HG03439 (cell line): ENCODE measurements around the gene LRBA.
"Not testable (repeated sequence)": the region's sequence is repeated elsewhere in the genome, so short reads cannot be mapped to it uniquely, and the experiment has no call there.

Source experiments
- ATAC-seq: cut with Tn5 transposase; IDR thresholded peaks from one replicate; pipeline ENCODE4 v1.9.1; 2021; ENCODE audit warnings: mild to moderate bottlenecking, moderate library complexity; ENCODE audit not compliant: unreplicated experiment

LRBA gene

DNA sequence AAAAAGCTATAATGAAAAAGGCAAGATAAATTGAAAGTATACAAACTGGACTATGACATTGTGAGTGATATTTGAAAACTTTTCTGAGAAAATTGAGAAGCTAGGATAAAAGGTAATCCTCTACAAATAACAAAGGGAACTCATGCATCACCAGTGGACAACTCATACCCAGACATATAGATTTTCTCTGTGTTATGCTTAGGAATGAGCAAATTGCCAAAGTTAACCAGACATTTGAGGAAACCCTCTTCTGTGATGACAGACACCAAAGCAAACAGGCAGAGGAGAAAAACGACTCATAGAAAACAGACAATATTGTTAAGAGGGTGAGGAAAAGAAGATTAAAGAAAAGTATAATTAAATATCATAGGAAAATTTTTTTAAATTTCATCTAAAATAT lies 246.6 kb downstream of the LRBA start:
- ATAC-seq: no peak

DNA sequence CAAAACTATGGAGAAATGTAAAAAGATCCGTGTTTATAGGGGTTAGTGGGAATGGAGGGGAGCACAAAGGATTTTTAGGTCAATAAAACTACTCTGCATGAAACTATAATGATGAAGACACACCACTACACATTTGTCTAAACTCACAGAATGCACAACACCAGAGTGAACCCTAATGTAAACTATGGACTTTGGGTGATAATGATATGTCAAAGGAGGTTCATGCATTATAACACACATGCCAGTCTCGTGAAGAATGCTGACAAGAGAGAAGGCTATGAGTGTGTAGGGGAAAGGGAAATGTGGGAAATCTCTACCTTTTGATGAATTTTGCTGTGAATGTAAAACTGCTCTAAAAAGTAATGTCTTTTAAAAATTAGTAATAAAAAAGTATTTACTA lies 249.9 kb downstream of the LRBA start:
- ATAC-seq: no peak

DNA sequence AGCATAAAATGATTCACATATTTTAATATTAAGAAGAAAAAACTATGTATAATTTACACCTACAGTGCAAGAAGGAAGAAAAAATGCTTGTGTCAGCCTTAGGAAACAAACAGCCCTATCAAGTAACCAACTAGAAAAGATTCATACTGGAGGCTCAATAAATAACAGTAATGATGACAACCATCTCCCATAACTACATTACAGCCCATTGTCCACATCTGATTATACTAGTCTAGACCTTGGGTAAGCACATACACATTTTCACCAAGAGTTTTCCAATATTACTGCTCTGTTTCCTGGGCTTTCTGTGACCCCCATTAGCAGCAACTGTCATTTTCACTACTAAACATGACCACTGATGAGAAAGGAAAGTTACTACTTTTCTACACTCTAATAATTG lies 263.4 kb downstream of the LRBA start:
- ATAC-seq: no peak

DNA sequence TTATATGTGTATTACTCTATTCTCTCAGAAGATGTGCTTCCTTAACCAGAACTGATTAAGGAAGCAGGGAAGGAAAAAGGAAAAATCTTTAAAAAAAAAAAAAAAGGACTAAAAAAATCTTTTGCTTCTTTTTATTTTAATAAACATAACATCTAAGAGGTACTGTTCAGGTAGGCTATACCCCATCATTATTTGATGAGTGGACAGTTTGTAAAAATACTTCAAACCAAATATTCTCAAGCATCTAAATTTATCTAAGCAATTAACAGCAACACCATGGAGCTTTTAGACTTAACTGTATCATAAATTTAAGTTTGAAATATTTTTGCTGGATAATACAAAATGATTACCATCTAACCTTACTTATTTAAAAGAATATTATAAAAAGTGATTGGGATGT lies 264.3 kb downstream of the LRBA start:
- no peak for ATAC-seq

DNA sequence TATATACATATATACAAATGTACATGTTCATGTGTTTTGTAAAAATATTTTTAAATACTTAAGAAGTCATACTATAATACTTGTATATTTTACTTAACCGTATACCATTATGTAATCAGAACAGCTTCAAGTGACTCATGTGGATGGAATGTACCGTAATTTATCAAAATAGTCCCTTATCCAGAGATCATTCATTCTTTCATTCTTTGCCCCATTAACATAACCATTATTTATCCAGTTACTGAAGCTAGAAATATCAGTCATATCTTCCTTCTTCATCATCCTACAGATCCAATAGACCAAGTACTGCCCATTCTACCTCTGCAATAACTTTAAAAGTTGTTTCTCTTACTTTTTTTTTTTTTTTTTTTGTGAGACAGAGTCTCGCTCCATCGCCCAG lies 268.9 kb downstream of the LRBA start:
- no peak for ATAC-seq

DNA sequence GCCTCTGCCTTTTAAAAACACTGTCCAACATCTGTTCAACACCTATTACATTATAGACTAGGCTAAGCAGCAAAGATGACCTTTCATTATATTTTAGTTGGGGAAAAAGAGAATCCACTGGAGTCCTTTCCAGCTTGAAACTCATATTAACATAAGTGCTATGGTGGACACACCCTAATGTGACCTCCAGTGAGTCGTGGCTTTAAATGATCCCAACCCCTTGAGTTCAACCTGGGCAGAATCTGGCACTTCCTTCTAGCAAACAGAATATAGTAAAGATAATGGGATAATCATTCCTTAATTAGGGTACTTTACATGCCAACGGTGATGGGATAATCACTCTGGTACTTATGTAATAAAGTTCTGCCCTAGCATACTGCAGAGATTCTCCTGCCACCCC lies 270.5 kb downstream of the LRBA start:
- no peak for ATAC-seq

DNA sequence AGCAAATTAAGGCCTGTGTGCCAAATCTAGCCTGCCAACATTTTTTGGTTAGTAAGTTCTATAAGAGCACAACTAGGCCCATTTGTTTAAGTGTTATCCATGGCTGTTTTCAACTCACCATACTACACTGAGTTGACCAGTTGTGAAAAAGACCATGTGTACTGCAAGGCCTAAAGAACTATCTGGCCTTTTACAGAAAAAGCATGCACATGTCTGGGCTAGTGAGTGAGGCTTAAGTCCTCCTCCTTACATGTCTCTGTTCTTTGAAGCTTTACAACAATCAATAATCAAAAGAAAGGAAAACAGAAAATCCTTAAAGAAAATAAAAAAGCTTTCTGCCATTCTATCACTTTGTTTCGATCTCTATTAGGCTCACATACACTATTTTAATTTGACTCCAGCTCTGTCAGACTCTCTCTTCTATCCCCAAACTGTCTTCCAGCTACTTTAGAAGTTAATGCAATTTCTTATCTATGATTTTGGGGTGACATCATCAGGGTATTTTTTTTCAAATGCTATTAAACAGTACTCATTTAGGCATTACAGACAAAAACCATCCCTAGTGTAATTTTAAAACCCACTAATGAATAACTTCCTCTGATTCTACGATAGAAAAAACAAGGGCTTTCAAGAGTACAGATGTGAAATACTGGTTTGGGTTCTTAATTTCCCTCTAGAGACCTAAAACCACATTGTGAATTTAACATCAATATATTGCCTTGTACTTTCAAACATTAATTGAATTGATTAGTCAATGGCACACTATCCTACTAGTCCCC lies 271.3 kb downstream of the LRBA start:
- no peak for ATAC-seq

DNA sequence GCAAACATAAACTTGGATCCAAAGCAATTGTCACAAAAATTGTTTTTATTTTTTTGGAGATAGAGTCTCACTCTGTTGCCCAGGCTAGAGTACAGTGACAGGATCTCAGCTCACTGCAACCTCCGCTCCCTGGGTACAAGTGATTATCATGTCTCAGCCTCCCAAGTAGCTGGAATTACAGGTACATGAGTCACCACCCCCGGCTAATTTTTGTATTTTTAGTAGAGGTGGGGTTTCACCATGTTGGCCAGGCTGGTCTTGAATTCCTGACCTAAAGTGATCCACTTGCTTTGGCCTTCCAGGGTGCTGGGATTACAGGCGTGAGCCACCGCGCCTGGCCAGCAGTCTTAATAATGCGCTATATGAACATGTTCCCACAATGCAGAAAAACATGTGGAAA lies 272.2 kb downstream of the LRBA start:
- ATAC-seq: not testable (repeated sequence)

DNA sequence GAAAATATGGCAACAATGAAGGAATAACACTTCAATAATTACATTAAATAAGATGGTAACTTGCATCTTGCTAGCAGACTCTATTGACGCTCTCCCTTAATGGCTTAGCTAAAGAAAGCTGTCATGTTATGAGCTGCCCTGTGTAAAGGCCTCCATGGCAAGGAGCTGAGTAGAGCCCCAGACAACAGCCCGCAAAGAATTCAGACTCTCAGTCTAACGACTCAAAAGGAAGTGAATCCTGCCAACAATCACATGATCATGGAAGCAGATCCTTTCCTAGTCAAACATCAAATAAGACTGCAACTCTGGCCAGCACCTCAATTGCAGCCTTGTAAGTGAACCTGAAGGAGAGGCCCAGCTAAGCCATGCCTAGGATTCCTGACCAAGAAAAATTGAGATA lies 275.5 kb downstream of the LRBA start:
- ATAC-seq: no peak

DNA sequence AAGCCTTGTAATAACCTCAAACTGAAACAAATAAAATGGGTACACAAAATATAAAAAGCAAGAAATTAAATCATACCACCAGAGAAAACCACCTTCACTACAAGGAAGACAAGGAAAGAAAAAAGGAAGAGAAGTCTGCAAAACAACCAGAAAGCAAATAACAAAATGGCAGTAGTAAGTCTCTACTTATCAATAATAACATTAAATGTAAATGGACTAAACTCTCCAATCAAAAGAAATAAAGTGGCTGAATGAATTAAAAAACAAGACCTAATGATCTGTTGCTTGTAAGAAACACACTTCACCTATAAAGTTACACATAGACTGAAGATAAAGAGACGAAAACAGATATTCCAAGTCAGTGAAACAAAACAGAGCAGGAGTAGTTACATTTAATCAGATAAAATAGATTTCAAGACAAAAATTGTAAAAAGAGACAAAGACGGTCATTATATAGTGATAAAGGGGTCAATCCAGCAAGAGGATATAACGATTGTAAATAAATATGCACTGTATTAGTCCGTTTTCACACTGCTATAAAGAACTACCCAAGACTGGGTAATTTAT lies 289.0 kb downstream of the LRBA start:
- no peak for ATAC-seq

DNA sequence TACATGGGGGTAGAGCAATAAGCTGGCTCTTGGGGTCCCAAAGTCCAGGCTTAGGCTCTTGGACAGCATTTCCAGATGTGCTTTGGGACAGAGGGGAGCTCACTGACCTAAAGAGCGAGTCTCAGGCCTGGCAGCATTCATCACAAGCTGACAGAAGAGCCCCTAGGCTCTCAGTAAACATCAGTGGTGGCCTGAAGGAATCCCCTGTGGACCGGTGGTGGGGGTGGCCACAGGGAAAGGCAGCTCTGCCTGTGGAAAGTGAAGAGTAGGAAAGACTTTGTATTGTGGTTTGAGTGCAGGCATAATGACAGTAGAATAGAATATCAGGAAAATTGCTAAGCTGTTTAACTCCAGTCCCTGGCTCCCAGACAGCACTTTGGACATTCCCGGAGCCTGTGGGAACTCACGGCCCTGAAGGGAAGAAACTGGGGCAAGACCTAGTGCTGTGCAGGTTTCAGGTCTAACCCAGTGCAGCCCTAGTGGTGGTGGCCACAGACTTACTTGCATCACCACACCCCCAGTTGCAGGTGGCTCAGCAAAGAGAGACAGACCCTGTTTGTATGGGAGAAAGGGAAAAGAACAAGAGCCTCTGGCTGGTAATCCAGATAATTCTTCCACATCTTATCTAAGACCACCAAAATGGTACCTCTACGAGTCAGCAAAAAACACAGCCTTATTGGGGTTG lies 291.2 kb downstream of the LRBA start:
- ATAC-seq: no peak

DNA sequence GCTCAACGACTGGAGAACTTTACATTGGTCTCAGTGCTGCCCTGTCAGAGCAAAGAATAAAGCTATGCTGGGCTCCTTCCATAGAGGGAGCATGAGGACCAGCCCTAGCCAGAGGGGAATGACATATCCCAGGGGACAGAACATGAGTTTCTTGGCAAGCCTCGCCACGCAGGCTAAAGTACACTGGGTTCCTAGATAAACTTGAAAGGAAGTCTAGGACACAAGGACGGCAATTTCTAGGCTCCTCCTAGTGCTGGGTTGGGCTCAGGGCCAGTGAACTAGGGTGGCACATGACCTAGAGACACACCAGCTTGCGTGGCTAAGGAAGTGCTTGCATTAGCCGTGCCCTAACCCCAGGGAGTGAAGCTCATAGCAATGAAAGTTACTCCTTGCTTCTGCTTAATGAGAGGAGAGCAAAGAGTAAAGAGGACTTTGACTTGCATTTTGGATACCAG lies 292.1 kb downstream of the LRBA start:
- ATAC-seq: no peak

DNA sequence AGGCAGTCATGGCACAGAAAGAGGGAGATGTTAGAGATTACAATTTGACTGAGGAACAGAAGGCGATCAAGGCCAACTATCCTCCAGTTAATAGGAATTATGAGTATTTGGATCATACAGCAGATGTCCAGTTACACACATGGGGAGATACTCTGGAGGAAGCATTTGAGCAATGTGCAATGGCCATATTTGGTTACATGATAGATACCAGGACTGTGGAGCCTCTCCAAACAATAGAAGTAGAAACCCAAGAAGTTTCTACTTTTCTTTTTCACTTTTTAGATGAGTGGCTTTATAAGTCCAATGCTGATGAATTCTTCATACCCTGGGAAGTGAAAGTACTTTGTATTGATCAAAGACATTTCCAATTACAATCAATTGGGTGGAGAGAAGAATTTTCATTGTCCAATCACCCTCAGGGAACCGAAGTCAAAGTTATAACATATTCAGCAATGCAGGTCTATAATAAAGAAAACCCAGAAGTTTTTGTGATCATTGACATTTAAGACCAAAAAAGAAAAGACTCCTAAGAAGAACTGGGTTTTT lies 294.0 kb downstream of the LRBA start:
- ATAC-seq: no peak

DNA sequence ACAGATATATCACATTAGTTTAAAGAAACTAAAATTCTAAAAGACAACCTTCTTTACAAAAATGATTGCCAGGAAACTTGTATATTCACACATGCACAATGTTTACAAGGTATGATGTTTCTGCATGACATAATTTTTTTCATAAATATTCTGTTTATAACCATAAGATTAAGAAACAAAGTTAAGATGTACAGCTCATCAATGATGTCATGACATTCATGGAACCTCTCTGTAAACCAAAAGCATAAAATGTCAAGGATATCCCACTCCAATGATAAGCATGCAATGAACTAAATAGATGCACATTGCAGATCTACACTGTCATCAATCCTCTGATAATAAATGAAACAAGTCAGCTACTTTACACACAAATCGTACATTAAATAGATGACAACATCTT lies 297.1 kb downstream of the LRBA start:
- ATAC-seq: no peak

DNA sequence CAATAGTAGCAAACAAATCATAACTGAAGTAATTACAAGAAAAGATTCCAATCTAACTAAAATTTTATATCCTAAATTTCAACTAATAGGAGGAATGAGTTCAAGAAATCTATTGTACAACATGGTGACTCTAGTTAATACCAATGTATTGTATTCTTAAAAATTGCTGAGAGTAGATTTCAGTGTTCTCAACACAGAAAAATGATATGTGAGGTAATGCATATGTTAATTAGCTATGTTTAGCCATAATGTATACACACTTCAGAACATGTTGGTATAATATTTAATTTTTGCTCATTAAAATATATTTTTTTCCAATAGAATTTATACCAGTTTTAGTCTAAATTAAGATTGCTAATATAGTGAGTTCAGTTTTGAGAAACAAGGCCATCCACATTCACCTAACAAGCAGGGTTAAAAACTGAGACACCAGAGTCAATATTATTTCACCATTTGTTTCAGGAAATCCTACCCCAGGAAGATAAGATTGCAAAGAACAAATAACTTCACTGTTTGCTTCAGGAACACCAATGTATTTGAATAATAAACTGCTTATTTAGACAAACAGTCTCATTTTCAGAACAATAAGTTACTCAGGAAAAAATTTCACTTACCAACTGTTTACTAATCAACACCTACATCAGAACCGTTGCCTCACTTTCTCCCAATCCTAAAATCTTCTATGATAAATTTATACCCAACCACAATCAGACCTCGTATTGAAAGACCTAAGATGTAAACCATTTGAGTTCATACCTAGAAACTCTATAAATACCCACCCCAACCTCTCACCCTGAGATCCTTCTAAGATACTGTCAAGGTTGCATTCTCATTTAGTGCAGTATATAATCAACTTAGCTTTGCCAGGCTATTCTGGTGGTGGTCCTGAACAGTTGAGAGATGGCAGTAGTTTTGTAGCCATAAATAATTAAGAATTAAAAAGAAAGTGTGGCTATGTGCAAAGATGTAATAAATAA lies 300.3 kb downstream of the LRBA start:
- no peak for ATAC-seq

DNA sequence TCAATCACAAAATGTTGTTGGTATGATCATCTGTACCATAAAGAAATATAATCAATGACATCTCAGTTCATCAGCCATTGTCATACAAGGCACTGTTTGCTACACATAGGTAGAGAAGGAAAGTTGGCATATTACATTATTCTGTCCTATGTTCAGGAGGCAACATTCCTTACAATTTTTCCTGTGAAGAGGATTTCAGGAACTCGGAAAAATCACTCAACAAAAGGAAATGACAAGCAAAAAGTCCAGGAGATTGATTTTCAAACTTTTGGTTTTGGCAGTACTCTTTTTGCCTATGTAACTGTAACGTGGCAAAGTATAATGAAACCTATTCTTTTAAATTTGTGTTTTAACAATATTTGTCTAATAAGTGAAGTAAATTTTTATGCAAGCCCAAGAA lies 301.8 kb downstream of the LRBA start:
- ATAC-seq: no peak

DNA sequence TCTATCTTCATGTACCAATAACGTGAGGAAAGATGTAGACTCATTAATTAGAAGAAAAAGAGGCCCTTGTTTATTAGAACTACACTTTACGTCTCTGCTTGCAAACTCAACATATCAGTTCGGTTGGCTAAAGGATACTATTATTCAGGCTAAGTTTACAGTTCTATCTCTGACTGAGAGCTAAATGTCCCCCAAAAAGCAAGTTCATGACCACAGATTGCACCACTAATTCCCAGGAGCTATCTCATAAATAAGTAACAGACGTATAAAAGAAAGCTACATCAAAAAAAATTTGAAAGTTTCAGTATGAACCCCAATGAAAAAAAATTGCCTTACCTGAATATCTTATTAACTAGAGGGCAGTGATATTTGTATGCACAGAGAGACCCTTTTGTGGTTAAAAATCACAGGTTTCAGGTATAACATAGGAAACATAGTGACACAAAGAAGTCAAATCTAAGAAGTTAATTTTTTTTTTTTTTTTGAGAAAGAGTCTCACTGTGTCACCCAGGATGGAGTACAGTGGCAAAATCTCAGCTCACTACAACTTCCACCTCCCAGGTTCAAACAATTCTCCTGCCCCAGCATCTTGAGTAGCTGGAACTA lies 304.2 kb downstream of the LRBA start:
- no peak for ATAC-seq

DNA sequence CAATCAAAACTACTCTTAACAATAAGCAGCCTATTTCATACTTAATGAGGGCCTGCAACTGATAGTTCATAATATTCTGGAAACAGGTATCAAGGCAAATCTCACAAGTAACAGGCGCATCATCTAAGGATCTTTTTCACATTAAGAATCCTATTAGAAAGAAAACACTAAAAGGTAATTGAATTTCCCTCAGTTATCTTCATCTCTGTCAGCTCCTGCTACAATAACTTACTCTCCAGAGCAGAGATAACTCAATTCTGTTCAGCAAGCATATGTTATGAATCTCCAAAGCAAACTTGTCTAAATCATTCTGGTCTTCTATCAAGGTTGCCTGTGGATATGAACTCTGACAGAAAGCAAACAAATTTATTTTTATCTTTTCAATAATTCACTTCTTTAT lies 307.1 kb downstream of the LRBA start:
- no peak for ATAC-seq

DNA sequence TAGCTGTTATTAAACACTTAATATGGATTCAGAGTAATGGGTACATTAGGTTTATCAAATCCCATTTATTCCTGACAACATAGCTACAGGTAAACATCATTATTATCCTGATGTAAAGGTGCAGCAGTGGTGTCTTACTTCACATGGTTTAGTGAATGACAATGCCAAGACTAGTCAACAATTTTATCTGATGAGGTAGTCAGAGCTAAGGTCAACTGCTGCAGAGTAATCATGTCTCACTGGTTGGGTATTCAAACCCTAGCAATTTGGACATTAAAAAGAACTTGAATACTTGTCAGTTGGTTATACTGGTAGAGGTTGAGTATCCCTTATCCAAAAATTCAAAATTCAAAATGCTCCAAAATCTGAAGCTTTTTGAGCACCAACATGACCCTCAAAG lies 315.5 kb downstream of the LRBA start:
- ATAC-seq: no peak

DNA sequence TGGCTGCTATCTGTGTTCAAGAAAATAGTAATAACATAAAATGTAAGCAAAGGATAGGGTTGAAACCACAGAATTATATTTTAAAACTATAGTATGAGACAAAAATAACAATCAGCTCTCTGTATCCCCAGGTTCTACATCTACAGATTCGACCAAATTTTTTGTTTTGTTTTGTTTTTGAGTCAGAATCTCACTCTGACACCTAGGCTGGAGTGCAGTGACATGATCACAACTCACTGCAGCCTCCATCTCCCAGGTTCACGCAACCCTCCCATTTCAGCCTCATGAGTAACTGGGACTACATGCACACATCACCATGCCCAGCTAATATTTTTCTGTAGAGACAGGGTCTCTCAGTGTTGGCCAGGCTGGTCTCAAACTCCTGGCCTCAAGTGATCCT lies 319.9 kb downstream of the LRBA start:
- ATAC-seq: no peak
